ENCODE results near the gene UGT1A3. TPM values are rescaled to one million over a fixed set of nuclear protein-coding genes. Genes with fewer than 3 reads are reported as not detected.

Gene UGT1A3
- total and polyA plus RNA-seq, 2 donors (not counting 1 experiment from before 2014, with no cell fraction given), result not detected

- Histone ChIP-seq H3K79me2 (ENCODE audit: control insufficient read depth, insufficient read depth, low read length) (no peaks in the 10 kb centered on the region), H3K4me1 (ENCODE audit: control insufficient read depth in 2 of 2, insufficient read depth in 2 of 2, low read length in 2 of 2) (no peaks in the 10 kb centered on the region), H3K4me2 (replicated peaks; ENCODE audit: low read depth, low read length, poor library complexity, severe bottlenecking) (no peak overlapping the region), H3K27me3 (replicated peaks in 1 of 4; ENCODE audit: control extremely low read depth in 1 of 4, control insufficient read depth in 3 of 4, insufficient read depth in 4 of 4, low read length in 3 of 4) (peaks cover 0 to 6% (median 0%) of the 10 kb centered on the region in 4 experiments), H4K20me1 (ENCODE audit: control insufficient read depth, insufficient read depth, low read length, poor library complexity, severe bottlenecking) (no peaks in the 10 kb centered on the region), H3K9me3 (ENCODE audit: control extremely low read depth in 1 of 3, control insufficient read depth in 2 of 3, insufficient read depth in 1 of 3, low read length in 2 of 3) (peaks cover 0 to 6% (median 0%) of the 10 kb centered on the region in 3 donors), H2AFZ (ENCODE audit: insufficient read depth, low read depth, low read length, poor library complexity, severe bottlenecking) (no peak overlapping the region), H3K9ac (ENCODE audit: low read length) (no peak overlapping the region), H3K36me3 (replicated peaks in 1 of 2; ENCODE audit: control extremely low read depth in 1 of 2, control insufficient read depth in 1 of 2, extremely low read depth in 1 of 2, insufficient read depth in 2 of 2, low read length in 1 of 2) (no peaks in the 10 kb centered on the region), H3K27ac (ENCODE audit: low read length in 2 of 2) (no peak overlapping the region), H3K4me3 (ENCODE audit: control extremely low read depth in 1 of 5, extremely low read depth in 1 of 5, insufficient read depth in 1 of 5, low read depth in 2 of 5, low read length in 4 of 5) (no peak overlapping the region)
- Mint-ChIP-seq H3K9me3 (ENCODE audit: insufficient read depth) (no peaks in the 10 kb centered on the region), H3K27ac (no peak overlapping the region), H3K4me1 (no peaks in the 10 kb centered on the region), H3K4me3 (no peak overlapping the region), H3K27me3 (peaks cover 28% of the 10 kb centered on the region)
- TF ChIP-seq EZH2 (IDR thresholded peaks at IDR 0.05; ENCODE audit: borderline replicate concordance, insufficient read depth, low read depth, low read length, poor library complexity, severe bottlenecking) (no peak), CTCF (IDR thresholded peaks at IDR 0.05) (no peak)
- 93% methylated on average over 2 of the region's 2 CpGs for WGBS (ENCODE audit: insufficient coverage)
- DNase-seq, result no peak
- no peak for ATAC-seq (ENCODE audit: low read depth)
- POLR2A ChIA-PET, result no interaction called here
- intact Hi-C loops (cut with micrococcal nuclease), result no loop called here
- CTCF ChIA-PET, result no interaction called here
These were observed 85.4 kb downstream of the UGT1A3 start for GRCh38 chr2:233814056-233814835.

- TF ChIP-seq CTCF (IDR thresholded peaks at IDR 0.05) (no peak), EZH2 (IDR thresholded peaks at IDR 0.05; ENCODE audit: borderline replicate concordance, insufficient read depth, low read depth, low read length, poor library complexity, severe bottlenecking) (no peak)
- POLR2A ChIA-PET, result no interaction called here
- peaks cover 0 to 5% (median 0%) of the 10 kb centered on the region in 4 experiments for H3K27me3 ChIP-seq (replicated peaks in 1 of 4; ENCODE audit: control extremely low read depth in 1 of 4, control insufficient read depth in 3 of 4, insufficient read depth in 4 of 4, low read length in 3 of 4)
- H3K9me3 ChIP-seq (ENCODE audit: control extremely low read depth in 1 of 3, control insufficient read depth in 2 of 3, insufficient read depth in 1 of 3, low read length in 2 of 3), result peaks cover 0 to 6% (median 0%) of the 10 kb centered on the region in 3 donors
- H4K20me1 ChIP-seq (ENCODE audit: control insufficient read depth, insufficient read depth, low read length, poor library complexity, severe bottlenecking), result no peaks in the 10 kb centered on the region
- no peak overlapping the region for H3K9ac ChIP-seq (ENCODE audit: low read length)
- intact Hi-C loops (cut with micrococcal nuclease), result no loop called here
- no peaks in the 10 kb centered on the region for H3K36me3 ChIP-seq (replicated peaks in 1 of 2; ENCODE audit: control extremely low read depth in 1 of 2, control insufficient read depth in 1 of 2, extremely low read depth in 1 of 2, insufficient read depth in 2 of 2, low read length in 1 of 2)
- no CpG with 5 or more reads among the region's 6 CpGs for WGBS (ENCODE audit: insufficient coverage)
- no peak overlapping the region for H3K27ac Mint-ChIP-seq
- ATAC-seq (ENCODE audit: low read depth) (no peak), DNase-seq (no peak)
- no peak overlapping the region for H3K27ac ChIP-seq (ENCODE audit: low read length in 2 of 2)
- no peak overlapping the region for H3K4me3 ChIP-seq (ENCODE audit: control extremely low read depth in 1 of 5, extremely low read depth in 1 of 5, insufficient read depth in 1 of 5, low read depth in 2 of 5, low read length in 4 of 5)
- H2AFZ ChIP-seq (ENCODE audit: insufficient read depth, low read depth, low read length, poor library complexity, severe bottlenecking), result no peak overlapping the region
- H3K9me3 Mint-ChIP-seq (ENCODE audit: insufficient read depth), result no peaks in the 10 kb centered on the region
- H3K79me2 ChIP-seq (ENCODE audit: control insufficient read depth, insufficient read depth, low read length), result no peaks in the 10 kb centered on the region
- no peak overlapping the region for H3K4me2 ChIP-seq (replicated peaks; ENCODE audit: low read depth, low read length, poor library complexity, severe bottlenecking)
- no peak overlapping the region for H3K4me3 Mint-ChIP-seq
- H3K4me1 ChIP-seq (ENCODE audit: control insufficient read depth in 2 of 2, insufficient read depth in 2 of 2, low read length in 2 of 2), result no peaks in the 10 kb centered on the region
- peaks cover 18% of the 10 kb centered on the region for H3K27me3 Mint-ChIP-seq
- CTCF ChIA-PET, result no interaction called here
- H3K4me1 Mint-ChIP-seq, result no peaks in the 10 kb centered on the region
These were observed 87.0 kb downstream of the UGT1A3 start for GRCh38 chr2:233815861-233816260.

Measured in B cell (primary cell).